ELR (cell line): ENCODE results near the gene MAP2K2.
A peak's percentile ranks its signal among the peaks of the same experiment; 100 is the strongest.
"Not testable (repeated sequence)": the region's sequence is repeated elsewhere in the genome, so short reads cannot be mapped to it uniquely, and the experiment has no call there.

Experiments used
- DNase-seq: peaks from one replicate; pipeline ENCODE4 v3.0.0-alpha.2; 2015; ENCODE audit warnings: low read depth

The MAP2K2 gene

DNA sequence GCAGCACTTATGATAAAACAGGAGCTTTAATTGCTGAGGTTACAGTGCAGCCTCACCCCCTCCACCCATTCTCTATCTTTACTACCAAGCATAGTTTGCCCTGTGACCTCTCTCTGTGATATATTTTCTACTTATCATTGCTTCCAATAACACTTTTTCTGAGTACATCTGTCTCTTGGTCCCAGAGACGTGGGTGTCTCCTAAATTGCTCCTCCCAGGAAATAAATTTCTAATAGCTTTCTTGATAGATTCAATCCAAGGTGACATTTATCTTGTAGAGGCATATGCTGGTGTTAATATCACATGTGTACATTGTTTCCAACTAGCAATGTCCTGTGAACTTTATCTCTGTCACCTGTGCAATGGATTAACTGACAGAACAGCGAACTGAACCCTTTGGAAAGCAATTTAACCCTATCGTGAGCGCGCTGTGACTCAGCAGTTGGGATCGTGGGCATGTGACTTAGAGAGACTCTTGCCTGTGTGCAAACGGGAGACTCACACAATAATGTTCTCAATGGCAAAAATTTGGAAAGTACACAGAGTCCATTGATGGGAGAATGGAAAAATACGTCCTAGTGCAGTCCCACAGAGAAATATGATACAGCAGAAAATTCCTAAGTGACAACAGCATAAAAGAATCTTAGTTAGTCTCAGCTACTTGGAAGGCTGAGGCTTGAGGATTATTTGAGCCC, 7.0 kb upstream of the MAP2K2 start:
- DNase-seq: peak; percentile 76

DNA sequence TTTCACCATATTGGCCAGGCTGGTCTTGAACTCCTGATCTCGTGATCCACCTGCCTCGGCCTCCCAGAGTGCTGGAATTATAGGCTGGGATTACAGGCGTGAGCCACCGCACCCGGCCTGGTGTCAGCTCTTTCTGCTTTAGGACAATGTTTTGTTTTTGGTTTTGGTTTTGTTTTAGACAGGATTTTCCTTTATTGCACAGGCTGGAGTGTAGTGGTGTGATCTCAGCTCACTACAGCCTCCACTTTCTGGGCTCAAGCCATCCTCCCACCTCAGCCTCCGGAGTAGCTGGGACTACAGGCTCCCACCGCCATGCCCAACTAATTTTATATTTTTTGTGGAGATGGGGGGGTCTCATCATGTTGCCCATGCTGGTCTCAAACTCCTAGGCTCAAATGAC, 5.1 kb upstream of the MAP2K2 start:
- DNase-seq: not testable (repeated sequence)

DNA sequence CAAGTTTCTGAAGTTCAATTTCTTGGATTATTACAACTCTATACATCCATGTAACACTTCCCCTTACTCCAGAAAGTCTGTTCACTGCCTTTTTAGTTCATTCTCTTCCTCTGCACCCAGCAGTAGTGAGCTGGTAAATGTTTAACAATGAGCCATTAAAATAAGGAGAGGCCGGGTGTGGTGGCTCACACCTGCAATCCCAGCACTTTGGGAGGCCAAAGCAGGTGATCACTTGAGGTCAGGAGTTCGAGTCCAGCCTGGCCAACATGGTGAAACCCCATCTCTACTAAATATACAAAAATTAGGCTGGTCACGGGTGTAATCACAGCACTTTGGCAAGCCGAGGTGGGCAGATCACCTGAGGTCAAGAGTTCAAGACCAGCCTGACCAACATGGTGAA, 3.4 kb upstream of the MAP2K2 start:
- not testable (repeated sequence) for DNase-seq

DNA sequence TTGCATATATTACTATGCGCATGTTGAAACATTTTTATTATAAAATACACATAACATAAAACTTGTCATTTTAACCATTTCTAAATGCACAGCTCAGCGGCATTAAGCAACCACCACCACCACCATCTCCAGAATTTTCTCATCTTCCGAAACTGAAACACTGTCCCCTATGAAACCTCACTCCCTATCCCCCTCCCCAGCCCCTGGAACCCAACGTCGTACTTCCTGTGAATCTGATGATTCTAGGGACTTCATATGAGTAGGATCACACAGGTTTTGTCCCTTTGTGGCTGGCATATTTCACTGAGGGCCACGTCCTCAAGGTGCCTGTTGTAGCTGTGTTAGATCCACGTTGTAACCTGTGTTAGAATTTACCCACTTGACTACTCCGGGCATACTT, 716 bp upstream of the MAP2K2 start:
- DNase-seq: no peak

DNA sequence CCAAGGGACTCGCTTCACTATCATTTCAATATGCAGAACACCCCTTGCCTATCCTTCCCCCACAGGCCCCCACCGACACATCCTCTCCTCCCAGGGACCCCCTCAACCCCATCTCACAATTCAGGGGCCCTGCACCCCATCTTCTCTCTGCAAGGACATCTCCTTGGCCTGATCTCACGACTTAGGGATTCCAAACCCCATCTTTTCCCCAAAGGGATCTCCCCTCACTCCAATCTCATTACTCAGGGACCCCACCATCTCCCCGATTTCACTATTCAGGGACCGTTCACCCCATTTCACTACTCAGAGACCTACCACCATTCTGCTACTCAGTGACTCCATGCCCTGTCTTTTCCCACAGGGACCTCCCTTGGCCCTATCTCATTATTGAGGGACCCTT, 1.4 kb downstream of the MAP2K2 start:
- no peak for DNase-seq

DNA sequence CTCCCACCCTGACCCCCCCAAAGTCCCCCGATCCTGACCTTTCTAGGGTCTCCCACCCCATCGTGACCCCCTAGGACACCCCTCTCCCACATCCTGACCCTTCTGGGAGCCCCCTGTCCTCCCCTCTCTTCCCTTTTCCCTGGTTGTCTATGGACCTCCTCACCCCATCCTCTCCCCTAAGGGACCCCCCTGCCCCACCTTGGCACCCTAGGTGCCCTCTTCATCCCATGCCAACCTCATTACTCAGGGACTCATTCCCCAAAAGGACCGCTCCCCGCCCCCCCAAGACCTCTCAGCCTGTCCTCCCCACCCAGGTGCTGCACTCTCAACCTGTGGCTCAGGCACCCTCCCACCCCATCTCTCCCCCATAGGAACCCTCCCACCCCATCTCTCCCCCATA, 2.1 kb downstream of the MAP2K2 start:
- no peak for DNase-seq

DNA sequence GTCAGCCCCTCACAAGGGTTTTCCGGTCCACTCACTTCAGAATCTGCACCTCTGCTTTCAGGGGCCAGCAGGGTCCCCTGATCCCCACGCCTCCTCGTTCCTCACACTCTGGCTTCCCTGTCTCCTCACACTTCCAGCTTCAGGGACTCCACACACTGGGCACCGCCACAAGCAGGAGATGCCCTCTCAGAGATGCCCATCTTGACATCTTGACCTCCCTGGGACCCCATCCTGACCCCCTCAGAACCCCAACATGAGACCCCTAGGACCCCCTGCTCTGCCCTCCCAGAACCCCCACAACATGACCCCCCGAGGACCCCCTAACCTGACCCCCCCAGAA, 2.7 kb downstream of the MAP2K2 start:
- DNase-seq: no peak

DNA sequence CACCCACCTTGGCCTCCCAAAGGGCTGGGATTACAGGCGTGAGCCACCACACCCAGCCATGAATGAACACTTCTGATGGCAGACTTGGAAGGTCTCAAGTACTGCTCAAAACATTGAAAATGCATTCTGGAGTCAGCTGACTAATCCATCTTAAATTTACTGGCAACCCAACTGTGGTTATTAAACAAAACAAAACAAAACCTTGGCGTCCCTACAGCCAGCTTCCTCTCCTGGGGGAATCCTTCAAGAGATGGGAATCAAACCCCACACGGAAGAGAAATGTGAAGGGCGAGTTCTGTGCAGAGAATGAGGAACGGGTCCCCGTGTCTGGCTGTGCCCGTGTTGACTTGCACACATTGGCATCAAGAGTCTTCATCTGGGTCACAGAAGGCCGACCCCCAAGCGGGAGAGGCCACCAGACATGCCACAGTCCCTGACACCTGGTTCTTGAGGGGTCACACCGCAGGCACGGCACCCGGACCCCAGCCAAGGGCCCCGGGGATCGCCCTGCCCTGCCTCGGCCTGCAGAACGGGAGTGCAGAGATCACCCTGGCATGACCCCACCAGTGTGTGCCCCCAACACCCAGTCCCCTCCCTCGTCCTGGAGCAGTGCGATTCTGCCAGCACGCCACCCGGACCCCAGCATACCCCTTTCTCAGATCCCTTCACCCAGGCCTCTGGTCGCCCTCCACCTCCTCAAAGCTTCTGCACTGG, 3.2 kb downstream of the MAP2K2 start:
- peak; percentile 66 for DNase-seq

DNA sequence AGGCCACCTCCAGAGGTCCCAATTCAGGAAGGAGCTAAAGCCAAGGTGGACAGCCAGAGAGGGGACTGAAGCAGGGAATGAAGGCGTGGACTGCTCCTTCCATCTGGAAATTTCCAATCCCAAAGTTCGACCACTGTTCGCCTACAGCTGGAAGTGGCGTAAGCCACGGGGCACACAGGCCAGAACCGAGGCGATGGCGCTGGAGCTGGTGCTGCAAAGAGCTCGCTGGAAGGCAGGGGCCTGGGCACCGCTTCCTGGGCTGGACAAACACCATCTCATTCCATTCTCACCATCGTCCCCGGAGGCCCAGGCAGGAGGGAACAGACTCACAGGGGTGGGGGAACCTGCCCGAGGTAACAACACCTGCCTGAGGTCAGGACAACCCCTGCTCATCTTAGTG, 4.2 kb downstream of the MAP2K2 start:
- no peak for DNase-seq

DNA sequence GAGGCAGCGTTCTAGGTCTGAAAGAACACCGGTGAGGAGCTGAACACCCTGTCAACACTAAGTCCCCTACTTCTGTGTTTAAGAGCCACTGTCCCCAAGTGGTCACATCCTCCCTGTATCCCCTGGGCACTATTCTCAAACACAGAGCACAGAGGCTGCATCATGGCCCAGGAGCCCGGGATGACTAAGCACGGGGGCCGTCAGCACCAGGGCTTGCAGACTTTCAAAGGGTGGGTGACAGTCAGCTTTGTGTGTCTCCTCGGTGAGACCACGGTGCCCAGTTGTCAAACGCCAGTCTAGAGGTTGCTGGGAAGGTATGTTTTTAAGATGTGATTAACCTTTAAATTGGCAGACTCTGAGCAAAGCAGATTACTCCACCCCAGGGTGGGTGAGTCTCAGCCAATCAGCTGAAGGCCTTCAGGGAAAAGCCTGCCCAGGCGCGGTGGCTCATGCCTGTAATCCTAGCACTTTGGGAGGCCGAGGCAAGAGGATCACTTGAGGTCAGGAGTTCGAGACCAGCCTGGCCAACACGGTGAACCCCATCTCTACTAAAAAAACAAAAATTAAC, 8.0 kb downstream of the MAP2K2 start:
- DNase-seq: no peak

DNA sequence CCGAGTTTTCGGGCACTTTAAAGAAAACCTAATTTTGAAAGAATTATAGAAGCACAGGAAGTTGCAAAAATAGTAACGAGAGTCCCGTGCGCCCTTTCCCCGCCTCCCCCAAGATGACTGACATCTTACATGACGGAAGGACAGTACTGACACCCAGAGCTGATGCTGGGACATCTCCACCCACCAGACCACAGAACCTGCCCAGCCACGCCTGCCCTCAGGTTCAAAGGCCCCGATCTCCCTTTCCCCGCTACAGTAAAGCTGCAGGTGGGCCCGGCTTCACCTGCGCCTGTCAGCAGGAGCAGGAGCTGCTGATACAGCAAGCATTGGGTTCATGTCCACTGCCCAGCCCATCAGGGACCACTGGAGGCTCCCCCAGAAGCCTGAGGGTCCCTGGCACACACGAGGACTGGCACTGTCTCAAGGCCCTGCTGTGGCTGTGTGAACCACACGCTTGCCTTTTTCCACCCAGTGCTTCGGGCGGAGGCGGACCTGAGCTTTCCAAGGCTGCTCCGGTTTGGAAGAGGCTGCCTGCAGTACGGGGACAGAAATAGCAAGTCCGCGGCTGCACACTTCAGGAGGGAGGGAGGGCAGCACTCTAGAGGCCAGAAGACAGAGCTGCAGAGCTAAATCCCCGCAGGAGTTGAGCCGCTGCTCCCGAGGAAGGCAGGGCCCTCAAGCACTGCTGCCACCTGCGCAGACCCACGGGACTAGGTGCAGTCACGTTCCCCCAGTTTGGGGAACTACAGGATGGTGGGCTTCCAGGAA, 8.7 kb downstream of the MAP2K2 start:
- no peak for DNase-seq

DNA sequence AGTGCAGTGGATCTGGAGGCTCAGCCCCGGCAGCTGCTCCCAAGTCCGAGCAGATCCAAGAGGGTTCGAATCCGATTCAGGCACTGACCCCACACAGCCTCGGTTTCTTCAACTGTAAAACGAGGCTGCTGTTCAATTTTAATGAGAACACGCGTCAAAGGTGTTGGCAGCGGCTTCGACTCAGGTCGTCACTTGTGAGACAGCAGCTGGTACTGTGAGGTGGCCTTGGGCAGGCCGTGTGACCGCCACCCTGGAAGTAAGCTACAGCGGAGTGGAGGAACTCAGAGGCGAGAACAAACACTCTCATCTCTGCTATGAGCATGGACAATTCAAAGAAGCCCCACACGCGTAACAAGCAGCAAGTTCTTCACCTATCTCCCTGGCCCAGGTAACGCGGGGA, 9.7 kb downstream of the MAP2K2 start:
- DNase-seq: no peak

DNA sequence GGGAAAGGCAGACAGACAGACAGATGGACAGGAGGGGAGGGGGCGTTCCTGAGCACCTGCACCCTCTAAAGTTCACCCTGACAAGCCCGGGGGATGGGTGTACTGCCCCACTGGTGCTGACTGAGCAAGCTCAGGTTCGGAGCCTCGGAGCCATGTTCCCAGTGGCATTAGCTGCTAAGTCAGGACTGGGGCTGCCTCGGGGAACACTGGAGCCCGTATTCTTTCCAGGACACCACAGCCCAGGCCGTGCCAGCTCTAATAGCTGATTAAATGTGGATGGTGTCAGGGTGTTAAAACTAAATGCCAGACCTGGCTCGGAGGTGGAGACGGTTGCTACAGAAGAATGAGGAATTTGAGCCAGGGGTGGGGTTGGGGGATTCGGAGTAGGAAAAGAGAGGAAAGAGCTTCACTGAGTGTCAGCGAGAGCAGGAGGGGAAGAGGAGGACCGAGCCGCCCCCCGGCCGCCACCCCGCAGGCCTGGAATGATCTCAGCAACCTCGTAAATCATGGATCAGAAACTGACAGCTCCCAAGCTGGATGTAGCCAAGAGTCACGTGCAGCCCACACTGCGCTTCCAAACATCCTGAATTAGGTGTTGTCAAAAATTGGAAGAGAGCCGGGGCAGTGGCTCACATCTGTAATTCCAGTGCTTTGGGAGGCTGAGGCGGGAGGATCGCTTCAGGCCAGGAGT, 10.4 kb downstream of the MAP2K2 start:
- no peak for DNase-seq

DNA sequence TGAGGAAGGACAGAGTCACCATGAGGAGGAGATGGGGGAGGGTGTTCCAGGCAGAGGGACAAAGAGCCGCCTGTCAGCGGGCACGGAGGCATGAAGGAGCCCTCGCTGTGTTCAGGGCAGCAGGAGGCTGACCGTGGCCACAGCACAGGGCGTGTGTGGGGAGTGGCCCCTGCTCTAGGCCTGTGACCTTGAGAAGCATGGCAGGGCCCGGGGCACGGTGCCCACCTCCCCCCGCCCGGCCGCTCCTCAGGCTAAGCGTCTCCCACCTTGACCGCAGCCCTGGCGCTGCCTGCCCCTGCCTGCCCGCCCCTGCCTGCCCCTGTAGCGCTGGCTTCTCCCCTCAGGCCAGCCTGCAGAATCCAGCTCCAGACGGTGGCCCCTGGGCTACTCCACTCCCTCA, 11.6 kb downstream of the MAP2K2 start:
- no peak for DNase-seq

DNA sequence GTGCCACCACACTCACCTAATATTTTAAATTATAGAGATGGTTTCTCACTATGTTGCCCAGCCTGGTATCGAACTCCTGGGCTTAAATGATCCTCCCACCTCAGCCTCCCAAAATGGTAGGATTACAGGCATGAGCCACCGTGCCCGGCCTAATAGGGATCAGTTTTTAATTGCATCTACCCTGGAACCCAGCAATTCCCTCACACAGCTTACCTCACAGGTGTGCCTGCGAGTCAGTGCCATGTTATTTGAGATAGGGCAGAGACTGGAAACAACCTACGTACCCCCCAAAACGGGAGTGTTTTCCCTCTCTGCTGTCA, 14.3 kb downstream of the MAP2K2 start:
- DNase-seq: no peak

DNA sequence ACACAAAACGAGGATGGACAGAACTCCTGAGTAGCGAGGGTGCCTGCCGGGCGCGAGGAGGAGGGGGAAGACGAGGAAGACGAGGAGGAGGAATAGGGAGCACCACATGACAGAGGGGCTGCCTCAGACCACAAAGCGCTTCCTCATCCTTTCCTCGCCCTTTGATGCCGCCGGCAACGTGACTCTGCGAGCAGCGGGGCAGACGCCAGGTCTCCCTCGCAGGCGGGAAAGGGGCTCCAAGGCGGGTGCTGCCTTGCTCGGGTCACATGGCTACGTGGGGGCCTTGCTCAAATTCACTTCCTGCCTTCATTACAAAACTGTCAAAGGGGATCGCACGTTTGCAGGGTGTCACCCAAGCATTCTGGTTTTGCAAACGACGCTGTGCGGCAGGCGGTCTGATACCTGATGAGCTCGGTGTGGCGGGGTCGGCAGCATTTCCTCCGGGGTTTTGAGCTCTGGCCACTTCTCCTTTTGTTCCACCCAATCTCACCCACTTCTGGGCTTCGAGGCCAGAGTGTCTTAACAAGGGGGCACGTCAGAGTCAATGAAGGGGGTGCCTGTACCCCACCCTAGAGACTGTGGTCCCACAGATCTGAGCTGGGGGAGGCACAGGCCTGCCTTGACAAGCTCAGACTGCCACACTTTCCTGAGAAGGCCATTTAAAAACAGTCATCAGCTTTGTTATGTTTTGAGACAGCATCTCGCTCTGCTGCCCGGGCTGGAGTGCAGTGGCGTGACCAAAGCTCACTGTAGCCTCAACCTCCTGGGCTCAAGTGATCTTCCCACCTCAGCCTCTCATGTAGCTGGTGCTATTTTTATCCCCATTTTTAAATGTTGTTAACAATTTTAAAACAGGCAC, 14.9 kb downstream of the MAP2K2 start:
- DNase-seq: no peak

DNA sequence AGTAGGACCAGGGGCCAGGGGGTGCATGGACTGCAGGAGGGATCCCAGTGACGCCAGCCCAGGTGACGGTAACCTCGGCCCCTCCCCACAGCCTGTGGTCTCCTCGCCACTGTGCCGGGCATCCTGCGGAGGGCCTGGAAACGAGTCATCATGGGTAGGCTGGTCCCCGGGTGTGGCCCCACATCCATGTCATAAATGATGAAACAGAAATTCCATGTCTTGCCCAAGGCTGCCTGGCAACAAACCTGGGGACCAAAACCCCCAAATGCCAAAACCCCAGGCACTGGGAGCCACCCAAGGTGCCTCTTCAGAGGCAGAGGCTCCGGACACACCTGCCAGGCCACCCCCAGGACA, 20.9 kb downstream of the MAP2K2 start:
- peak; percentile 46 for DNase-seq

DNA sequence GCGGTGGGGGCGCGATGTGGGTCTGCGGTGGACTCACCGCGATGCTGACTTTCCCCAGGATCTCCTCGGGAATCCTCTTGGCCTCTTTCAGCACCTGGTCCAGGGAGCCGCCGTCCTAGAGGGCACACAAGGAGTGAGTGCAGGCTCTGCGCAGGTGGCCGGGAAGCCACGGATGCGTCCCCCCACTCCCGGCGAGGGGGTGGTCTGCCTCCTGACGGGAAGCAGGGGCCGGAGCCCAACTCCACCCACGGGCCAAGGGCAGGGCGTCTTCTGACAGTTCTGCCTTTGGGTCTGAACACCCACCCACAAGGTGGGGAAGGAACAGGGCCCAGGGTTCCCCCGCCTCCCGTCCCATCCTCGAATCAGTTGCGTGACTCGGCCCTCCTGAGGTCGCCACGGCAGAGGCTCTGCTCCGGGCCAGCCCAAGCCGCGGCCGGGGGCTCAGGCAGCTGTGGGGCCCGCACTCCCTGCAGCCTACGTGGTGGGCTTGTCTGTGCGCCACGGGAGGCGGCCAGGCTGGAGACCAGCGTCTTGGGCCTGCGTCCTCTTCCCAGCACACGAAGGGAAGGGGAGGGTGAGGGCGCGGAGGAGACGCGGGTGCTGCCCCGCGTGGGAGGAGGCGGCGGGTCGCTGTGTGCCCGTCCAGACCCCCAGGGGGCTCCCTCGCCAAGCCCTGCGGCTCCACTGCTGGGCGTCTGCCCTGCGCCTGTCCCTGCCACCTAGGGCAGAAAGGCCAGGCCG, 21.4 kb downstream of the MAP2K2 start:
- DNase-seq: no peak

DNA sequence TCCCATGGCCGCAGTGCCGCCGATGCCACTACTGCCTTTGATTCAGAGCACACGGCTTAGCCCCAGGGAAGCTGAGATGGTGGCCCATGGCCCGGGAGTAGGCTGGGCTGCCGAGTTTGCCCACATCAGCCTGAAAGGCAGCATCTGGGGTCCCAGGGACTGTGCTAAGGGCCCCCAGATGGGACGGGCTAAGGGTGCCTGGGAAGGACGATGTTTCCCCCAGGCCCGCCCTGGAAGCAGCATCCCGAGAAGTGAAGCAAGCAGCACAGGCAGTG, 22.5 kb downstream of the MAP2K2 start:
- DNase-seq: no peak

DNA sequence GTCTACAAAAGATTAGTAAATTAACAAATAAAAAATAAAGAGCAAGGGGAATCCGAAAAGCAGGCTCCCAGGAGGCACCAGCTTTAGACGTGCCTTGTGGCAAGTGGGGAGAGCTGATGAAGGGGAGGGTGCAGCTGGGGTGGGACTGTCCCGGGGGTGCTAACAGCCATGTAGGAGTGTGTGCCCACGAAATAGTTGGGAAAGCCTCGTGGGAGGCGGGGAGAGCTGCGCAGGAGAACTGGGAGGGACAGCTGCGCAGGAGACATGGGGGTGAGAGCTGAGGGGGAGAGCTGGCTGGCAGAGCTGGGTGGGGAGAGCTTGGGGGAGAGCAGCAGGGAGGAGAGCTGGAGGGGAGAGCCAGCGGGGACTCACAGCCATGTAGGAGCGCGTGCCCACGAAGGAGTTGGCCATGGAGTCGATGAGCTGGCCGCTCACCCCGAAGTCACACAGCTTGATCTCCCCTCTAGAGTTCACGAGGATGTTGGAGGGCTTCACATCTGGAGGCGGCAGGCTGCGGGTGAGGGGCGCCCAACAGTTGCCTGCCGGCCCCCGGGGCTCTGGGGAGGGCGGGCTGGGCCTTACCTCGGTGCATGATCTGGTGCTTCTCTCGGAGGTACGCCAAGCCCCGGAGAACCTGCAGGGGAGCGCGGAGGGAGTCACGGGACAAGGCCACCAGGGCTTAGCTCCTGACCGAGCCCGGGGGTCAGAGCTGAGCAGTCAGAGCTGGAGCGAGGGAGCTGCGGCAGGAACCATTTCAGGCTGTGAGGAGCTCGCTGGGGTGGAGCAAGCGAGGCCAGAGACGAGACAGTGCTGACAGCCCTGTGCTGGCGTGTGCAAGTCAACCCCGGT, 23.1 kb downstream of the MAP2K2 start:
- no peak for DNase-seq
